HG03039 (cell line): Measurements from ENCODE around the gene ABR.

ENCODE experiments used
- ATAC-seq: cut with Tn5 transposase; IDR thresholded peaks from one replicate; pipeline ENCODE4 v1.9.1; 2021; ENCODE audit warnings: mild to moderate bottlenecking, moderate library complexity; ENCODE audit not compliant: unreplicated experiment

The ABR gene

DNA sequence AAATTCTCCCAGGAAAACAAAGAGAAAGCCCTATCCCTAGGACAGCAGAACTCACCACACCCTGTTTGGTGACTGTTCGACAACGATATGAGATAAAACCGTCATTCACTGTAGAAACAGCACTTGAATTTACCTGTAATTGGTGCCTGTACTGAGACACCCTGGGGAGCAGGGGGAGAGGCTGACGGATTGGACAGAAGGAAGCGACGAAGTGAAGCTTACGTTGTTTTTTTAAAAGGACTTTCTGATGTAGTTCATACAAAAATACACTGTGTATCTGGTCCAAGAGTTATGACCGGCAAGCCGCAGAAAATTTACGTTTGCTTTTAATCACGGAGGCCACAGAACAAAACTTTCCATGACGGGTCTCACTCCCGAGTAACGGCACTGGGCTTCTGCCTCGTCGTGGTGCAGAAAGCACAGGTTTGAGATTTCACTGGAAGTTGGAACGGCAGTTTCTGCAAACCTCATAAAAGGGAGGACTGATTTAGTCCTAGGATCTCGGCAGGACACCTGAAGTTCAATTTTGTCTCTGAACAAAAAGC lies 209.9 kb downstream of the ABR start:
- no peak for ATAC-seq

DNA sequence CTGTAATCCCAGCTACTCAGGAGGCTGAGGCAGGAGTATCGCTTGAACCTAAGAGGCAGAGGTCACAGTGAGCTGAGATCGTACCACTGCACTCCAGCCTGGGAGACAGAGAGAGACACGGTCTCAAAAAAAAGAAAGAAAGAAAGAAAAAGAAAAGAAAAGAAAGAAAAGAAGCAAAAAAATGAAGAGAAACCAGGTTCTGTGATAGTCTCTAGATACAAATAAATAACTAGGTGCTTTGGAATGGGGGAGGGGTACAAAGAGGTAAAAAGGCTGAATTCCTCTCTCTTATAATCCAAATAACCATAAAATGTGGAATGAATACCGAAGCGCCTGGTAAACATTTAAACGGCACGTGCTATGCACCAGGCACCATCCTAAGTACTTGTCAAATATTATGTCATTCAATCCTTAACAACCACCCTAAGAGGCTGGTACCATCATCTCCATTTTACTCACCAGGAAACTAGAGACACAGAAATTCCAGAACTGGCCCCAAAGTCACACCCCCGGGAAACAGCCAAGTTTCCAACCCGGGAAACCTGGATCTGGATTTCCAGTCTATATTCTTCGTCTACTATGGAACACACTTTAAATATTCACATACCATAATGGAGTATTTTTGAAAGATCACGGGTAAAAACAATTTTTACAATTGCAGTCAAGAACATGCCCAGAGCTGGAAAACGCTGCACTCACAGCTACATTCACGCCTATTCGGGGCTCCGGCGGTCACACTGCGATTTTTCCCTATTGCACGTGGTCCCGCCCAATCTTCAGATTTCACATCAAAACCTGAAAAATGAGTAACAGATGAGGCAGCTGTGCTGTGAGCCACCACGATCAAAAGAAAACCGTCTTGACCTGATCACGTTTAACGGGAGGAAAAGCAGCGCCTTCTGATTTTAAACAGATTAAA lies 210.7 kb downstream of the ABR start:
- no peak for ATAC-seq

DNA sequence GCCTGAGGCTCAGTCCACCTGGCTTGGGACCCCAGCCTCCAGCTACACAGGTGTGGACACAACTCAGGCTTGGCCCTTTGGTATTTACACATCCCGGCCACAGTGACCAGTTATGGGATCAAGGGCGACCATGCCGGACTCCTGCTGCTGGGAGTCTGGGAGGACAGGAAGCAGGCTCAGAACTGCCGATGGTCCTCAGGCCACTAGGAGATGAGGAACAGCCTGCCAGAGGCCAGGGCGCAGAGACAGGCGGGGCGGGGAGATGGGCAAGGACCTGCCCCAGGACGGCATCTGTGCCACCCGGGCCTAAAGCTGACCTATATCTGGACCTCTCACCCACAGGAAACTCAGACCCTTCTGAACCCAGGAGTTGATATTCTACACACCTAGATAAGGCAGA lies 212.7 kb downstream of the ABR start:
- no peak for ATAC-seq

DNA sequence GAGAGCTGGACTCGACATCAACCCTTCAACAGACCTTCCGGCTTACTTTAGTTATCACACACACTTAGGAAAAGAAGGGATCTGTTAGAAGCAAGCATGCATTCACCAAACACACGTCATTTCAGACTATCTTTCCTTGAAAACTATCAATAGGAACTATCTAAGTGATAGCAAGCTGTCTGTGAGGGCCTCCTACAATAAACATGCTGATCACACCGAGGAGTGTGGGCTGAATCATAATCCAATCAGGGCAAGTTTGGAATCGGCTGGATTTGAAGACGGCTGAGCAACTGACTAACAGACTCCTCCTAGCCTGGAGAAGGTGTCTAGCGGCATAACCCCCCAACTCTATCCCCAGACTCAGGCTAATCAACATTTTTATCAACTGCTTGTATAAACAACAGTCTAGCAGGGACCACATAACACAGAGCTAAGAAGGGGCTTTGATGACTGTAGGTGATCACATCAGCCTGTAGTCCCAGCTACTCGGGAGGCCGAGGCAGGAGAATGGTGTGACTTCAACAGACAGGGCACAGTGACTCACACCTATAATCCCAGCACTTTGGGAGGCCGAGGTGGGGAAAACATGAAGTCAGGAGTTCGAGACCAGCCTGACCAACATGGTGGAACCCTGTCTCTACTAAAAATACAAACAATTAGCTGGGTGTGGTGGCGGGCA lies 214.3 kb downstream of the ABR start:
- ATAC-seq, result no peak

DNA sequence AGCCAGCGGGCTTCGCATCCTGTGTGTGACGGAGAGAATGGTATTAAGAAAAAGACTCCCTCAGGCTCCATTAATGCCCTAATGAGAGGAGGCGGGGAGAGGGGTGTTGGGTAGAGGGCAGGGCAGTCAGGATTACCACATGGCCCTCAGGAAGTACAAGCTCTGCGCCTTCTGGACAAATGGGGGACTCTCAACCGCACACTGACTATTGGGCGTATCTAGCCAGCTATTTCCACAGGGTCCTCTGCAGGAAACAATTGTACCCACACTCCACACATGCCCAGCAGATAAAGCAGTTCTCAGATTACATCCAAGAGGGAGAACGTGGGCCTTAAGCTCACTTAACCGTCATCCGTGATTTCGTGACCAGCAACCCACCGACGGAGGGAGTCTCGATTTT lies 214.9 kb downstream of the ABR start:
- ATAC-seq, result no peak

DNA sequence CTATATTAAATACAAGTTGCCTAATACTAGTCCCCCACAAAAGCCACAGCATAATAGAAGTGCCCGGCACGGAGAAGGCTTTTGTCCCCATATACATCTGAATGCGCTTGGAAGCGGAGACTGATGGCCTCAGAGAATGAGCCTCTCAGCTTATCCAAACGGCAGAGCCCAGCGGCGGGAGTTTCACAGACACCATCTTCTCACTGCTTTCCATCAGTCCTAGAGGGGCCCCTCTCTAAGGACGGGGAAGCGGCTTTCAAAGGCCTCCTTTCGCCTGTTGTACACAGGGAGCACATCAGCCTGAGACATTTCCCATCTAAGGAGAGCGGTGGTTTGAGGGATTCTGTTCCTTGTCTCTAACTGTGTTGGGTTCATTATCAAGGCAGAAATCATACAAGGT lies 217.1 kb downstream of the ABR start:
- no peak for ATAC-seq

DNA sequence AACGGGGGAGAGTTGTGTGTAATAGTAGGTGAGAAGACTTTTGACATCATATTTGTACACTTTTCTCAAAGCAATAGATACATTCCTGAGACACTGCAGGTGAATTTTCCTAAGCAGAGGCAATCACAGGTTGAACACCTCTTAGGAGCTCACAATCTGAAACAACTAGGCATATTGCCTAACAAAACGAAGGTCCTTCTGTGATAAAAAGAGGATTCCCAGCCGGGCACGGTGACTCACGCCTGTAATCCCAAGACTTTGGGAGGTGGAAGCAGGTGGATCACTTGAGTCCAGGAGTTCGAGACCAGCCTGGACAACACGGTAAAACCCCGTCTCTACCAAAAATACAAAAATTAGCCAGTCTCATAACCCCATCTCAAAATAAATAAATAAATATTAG lies 217.6 kb downstream of the ABR start:
- no peak for ATAC-seq

DNA sequence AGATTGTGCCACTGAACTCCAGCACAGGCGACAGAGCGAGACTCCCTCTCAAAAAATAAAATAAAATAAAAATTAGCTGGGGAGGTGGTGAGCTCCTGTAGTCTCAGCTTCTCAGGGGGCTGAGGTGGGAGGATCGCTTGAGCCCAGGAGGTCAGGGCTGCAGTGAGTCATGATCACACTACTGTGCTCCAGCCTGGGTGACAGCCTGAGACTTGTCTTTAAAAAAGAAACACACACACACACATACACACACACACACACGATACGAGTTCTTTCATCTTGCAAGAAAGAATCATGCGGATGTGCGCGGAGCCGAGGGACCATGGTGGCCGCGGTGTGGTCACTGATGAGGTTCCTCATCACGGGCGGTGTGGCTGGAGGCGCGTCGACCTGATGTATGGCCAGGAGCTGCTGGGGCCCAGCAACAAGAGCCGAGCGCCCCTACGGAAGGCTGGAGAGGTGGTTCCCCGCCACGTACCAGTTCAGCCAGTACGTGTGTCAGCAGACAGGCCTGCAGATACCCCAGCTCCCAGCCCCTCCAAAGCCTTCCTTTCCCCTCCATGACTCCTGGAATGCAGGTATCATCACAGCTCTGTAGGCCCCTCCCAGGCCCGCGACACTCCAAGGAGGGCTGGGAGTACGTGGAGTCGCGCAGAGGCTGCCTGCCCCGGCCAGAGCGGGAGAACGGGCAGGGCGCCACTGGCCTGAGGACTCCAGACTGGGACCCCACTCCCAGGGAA lies 220.9 kb downstream of the ABR start:
- no peak for ATAC-seq

DNA sequence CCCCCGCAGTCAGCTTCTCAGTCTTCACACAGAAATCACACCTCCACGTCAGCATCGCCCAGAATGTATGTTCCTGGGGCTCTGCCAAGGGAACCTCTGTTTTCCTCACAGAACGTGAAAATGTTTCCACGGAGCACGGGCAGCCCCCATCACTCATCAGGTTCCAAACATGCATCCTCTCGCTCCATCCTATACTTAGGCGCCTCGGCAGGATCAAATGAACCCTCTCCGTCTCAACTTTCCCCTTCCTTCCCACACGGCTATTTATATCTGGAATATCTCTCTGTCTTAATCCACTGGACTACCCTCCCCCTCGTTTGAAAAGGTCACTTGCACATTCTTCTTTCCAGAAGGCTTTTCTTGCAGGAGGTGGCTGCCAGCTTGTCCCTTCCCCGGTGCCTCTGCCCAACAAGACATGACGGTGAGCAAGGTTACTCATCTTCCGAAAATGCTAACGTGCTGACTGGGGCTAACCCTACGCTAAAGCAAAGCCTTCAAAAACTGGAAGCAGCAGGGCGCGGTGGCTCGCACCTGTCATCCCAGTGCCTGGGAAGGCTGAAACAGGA lies 221.8 kb downstream of the ABR start:
- ATAC-seq, result no peak

DNA sequence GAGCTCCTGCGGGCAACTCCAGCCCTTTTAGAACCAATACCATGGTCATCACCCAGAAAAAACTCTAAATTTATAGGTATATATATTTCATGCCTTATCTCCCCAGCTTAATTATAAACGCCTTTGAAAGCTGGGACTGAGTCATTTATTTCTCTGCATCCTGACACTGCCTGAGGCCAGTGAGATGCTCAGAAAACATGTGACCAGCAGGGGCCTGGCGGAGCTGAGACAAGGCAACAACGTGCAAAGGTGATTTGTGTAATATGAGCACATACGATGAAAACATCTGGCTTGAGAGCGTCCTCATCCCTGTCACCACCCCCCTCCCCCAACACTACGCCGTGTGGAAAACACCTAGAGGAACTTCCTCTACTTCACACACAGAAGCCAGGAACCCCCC lies 222.9 kb downstream of the ABR start:
- no peak for ATAC-seq

DNA sequence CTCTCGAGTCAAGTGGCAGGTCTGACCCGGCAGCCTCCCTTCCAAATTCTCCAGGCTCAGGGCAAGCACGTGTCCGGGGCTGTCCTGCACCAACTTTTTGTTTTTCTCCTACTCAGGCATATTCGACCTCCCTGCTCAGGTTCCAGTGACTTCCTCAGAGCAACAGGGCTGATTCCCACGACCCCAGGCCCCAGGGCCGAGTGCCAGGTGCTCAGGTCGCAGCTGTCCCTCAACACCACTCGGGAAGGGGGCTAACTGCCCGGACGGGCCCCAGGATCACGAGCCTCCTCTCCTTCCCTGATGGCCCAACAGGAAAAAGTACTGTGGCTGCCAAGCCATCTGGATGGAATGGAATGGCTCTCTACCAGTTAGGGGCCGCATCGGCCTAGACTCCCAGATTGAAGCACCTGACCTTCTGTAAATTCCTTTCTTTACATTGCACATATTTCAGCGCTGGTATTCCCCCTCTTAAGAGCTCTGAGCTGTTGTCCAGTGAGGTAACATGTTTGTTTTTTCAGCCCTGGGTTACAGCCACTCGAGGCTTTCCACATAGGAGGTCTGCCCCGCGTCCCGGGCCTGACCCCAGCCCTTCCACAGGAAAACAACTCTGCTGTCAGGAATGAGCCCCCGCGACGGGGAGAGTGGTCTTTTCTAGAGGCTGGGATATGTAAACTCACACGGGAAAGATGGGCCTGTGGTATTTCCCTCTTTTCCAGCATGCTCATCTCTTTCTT lies 225.2 kb downstream of the ABR start:
- no peak for ATAC-seq

DNA sequence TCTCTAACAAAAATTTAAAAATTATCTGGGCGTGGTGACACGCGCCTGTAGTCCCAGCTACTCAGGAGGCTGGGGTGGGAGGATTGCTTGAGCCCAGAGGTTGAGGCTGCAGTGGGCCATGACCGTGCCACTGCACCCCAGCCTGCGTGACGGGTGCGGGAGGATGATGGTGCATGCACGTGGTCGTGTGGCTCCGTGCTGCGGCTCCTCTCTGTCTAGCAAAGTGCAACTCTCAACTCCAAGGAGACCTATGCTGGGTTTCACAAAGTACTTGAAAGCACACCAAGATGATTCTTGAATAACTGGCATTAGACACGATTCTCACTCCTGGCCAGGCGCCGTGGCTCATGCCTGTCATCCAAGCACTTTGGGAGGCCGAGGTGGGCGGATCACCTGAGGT lies 226.0 kb downstream of the ABR start:
- no peak for ATAC-seq
